ENCODE measurements around the gene HLTF.

The HLTF gene

DNA sequence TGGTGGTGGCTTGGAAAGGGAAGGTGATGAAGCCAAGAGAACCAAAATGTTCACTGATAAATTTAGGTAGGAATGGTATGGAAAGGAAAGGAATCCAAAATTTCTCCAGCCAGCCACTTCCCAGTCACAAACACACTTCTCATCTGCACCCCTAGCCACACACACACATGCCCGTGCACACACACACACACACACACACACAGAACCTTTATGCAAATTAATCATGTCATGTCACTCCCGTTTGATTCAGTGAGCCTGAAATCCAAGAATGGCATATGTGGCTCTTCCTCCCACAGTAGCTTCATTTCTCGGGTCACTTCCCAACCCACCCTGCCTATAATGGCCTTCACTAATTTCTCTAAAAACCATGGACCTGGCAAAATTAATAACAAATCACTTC lies 3.1 kb upstream of the HLTF start:
- no peak for DNase-seq (ENCODE audit: low read depth in 2 of 2)

DNA sequence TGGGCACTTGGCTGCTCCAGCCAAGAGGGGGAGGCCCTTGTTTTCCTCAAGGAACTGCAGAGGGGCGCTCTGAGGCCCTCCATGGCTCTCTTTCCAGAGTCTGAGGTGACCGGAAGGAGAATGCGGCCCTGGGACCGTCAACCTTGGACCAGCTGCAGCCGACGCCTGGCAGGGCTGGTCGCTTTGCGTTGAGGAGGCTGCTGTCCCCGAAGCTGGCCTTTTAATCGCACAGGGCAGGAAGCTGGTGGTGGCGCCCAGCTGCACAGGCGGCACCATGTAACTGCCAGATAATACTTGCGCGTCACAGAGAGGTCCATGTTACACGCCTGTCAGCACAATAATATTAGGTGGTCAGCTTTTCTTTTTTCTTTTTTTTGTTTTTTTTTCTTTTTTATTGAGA lies 875 bp upstream of the HLTF start:
- no peak for DNase-seq (ENCODE audit: low read depth in 2 of 2)

DNA sequence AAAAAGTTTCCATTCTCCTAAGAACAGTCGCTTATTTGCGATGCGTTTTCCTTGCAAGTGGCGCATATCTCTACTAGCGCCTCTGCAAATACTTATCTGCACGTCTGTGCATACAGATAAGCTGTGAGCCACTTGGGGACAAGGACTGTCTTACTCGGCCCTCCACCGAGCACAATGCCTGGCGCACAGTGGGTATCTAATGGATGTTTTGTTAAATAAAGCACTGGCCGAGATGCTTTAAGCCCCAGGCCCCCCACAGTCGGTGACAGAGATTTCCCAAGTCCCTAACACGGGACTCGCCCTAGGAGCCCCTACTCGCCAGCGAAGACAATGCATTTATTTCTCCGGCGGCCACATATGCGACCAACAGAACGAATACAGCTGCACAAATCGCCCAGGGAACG lies 503 bp downstream of the HLTF start:
- DNase-seq (ENCODE audit: low read depth in 2 of 2): no peak

DNA sequence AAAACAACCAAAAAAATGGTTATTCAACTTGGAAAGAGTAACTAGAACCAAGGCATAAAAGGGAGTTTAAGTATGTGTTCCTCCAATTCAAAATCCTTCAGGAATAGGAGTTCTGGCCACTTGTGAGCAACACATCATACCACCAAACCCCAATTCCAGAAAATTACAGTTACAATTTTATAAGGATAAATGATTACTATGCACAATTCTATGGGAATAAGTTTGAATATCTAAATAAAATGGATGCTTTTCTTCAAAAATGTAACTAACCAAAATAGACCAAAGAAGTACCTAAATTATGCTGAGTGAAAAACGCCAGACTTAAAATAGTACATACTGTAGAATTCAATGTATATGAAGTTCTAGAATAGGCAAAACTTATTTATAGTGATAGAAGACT lies 4.6 kb downstream of the HLTF start:
- no peak for DNase-seq (ENCODE audit: low read depth in 2 of 2)

DNA sequence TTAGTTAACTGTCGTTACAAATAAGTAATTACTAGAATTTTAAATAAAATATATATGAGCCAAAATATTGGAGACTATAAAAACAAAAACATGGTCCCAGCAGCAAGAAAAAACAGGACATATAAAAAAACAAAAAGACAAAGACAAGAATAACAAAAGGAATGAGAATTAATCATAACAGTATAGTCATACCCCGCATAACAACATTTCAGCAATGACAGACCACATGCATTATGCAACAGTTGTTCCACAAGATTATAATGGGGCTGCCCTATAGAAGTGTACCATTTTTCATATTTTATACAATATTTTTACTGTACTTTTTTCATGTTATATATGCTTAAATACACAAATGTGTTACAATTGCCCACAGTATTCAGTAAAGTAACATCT lies 5.6 kb downstream of the HLTF start:
- no peak for DNase-seq (ENCODE audit: low read depth in 2 of 2)

DNA sequence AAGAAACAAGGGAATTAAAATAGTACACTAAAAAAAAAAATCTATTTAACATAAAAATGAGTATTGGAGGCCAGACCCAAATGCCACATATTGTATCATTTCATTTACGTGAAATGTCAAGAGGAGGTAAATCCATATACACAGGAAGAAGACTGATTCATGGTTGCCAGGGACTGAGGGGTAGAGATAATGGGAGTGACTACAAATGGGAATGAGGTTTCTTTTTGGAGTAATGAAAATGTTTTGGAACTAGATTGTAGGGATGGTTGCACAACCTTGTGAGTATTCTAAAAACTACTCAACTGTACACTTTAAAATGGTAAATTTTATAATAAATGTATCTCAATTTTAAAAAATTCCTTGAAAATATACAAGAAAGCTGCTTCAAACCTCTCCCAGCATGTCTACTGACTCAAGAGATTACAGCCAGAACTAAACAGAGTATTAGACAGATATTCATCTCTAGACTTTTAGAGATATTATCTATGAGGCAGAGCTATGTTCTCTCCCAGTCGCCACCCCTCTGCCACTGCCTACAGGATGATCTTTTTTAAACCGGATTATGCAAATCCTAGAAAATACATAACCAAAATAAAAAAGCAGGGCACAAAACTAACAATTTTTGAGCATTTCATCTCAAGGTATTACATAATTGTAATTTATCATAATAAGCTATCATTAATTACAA lies 6.2 kb downstream of the HLTF start:
- DNase-seq (ENCODE audit: low read depth in 2 of 2): no peak

DNA sequence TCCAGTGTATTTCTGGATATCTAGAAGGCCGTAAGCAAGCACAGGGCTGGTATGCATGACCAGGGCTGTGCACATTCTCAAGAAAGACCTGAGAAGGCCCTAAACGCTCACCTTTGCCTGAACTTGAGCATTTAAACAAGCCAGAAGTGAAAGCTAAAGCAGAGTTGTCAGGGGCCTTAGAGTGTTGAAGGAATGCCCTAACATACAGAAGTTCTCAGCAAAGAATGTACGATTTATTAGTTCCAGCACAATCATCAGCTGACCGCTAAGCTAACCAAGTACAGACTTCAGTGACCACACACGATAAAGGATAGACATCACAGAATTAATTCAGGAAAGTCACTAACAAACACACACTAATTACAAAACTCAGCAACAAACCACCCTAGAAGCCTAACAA lies 8.7 kb downstream of the HLTF start:
- DNase-seq (ENCODE audit: low read depth in 2 of 2): no peak

DNA sequence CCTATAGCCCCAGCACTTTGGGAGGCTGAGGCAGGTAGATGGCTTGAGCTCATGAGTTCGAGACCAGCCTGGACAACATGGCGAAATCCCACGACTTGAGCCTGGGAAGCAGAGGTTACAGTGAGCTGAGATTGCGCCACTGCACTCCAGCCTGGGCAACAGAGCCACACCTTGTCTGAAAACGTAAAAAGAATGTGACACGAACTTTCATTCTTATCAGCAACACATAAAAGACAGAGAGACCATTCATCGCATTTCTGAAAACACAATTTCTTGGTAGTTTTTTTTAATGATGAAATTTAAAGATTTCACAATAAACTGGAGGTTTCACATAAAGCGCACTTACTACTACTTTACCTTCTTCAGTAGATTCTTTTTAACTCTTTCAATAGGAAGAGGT lies 18.4 kb downstream of the HLTF start:
- no peak for DNase-seq (ENCODE audit: low read depth in 2 of 2)

DNA sequence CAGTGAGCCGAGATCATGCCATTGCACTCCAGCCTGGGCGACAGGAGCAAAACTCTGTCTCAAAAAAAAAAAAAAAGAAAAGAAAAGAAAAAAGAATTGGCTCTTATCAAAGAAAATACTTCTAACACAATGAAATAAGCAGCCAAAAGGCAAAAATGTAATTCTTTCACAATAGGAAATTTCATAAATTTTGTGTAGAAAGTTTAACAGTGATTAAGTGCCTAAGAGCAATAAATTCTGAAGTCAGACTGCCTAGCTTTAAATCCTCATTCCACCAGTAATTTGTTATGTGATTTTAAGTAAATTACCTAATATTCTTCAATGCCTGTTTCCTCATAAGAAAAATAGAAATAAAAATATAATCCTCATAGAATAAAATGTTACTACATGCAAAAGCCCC lies 24.6 kb downstream of the HLTF start:
- DNase-seq (ENCODE audit: low read depth in 2 of 2): no peak

DNA sequence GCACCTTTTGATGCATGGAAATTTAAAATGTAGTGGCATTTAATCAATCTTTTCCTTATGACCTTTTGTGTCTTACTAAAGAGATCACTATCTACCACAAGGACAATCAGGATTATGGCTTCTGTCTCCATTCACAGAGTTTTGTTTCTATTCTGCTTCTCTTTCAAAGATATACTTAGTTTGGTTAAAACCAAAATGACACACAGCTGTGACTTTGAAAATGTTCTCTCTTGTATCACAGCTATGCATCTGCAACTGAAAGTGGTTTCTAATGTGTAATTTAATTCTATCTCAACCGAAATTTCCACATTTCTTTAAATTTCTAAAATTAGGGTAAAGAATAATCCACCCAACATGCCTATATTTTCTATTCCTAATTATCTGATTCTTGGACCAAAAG lies 27.7 kb downstream of the HLTF start:
- no peak for DNase-seq (ENCODE audit: low read depth in 2 of 2)

DNA sequence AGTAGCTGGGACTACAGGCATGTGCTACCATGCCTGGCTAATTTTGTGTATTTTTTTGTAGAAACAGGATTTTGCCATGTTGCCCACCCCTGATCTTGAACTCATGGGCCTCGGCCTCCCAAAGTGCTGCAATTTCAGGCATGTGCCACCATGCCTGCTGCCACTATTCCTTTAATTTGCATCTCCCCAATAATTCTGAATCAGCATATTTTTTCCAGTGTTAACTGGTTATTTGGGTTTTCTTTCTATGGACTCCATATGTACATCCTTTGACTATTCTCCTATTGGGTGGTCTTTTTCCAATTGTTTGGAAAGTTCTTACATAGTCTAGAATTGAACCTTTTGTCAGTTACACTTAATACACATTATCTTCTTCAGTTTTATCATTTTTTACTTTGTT lies 28.1 kb downstream of the HLTF start:
- no peak for DNase-seq (ENCODE audit: low read depth in 2 of 2)

DNA sequence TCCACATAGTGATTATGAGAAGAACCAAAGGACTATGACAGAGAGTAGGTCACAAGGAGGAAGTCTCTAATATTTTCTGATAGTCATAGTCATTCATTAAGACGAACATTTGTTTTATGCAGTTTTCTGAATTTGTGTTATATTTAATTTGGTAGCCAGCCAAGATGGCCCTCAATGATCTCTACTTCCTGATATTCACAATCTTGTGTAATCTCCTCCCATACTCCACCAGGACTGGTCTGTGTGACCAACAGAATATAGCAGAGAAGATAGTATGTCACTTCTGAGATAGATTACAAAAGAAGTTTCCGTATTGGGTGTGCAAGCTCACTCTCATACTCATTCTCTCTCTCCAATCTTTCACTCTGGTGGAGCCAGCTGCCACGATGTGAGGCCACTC lies 30.8 kb downstream of the HLTF start:
- DNase-seq (ENCODE audit: low read depth in 2 of 2): no peak

DNA sequence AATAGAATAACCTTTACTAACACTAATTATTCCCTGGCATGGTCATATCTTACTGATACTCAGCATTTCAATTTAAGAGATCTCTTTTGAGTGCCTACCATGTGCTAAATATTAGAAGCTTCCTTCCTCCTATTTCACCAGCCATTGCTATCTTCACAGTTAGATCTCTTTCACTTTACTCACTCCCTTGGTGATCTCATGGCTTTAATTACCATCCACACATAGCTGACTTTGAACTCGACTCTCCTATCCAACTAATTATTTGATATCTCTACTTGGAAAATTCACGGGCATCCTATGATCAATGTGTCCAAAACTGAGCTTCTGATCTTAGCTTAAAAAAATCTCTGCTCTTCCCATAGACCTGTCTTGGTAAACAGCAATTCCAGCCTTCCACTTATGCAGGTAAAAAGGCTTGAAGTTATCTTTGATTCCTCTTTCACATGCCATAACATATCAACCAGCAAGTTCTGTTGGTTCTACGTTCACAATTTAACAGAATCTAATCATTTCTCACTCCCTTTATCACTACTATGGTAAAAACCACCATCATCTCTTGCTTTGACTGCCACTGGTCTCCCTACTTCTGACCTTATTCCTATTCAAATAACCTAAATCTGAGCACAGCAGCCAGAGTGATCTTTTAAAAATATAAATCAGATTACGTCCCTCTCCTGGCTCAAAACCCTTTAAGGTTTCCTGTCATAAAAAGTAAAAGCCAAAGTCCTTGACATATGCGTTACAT lies 41.8 kb downstream of the HLTF start:
- DNase-seq (ENCODE audit: low read depth in 2 of 2): no peak

DNA sequence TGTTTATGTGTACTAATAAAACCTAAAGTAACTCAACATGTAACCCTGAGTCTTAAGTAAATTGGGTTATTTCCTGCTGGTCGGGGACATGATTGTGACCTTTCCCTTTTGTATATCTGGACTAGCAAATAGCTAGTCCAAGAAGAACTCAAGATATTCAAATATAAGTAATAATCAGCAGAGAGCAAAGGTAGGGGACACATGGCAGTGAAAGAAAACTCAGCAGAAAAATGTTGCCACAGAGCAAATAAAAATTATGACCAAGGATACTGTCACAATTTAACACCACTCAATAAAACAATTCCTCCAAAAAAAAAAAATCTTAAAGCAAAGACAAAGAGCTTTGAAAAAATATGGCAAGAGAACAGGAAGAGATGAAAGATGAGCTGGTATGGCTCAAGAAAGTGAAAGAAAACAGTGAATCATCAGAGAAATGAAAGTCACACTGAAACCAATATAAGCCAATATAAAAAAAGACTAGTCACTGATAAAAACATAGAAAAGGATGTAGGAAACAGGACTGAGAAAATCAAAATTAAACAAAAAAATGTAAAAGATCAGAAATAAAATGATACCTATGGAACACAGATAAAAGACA lies 43.4 kb downstream of the HLTF start:
- no peak for DNase-seq (ENCODE audit: low read depth in 2 of 2)

DNA sequence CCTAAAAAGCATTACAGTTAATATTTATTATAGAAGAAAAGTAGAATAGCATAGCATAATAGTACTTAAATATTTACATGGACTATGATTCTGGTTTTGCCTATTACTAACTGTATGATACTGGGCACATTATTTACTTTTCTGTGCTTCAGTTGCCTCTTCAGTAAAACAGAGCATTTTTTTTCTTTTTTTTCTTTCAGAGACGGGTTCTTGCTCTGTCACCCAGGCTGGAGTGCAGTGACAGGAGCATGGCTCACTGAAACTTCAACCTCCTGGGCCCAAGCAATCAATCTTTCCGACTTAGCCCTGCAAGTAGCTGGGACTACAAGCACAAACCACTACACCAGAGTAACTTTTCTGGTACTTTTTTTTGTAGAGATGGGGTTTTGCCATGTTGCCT lies 48.0 kb downstream of the HLTF start:
- DNase-seq (ENCODE audit: low read depth in 2 of 2): no peak

DNA sequence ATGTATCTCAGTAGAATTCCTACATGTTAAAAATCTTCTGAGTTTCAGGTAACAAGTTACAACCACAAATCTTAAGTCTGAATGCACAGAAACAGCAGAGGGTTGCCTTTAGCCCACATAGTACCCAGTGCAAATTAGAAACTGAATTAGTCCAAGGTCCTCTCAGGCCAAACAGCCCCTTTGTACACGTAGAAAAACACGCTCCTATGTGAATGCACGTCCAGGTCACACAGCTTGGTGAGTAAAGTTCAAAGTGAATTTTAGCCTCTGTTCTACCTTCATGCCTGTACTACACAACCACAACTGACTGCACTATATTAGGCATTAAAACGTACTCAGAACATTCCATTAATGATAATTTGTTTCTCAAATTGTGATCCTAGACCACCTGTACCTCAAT lies 48.6 kb downstream of the HLTF start:
- no peak for DNase-seq (ENCODE audit: low read depth in 2 of 2)

DNA sequence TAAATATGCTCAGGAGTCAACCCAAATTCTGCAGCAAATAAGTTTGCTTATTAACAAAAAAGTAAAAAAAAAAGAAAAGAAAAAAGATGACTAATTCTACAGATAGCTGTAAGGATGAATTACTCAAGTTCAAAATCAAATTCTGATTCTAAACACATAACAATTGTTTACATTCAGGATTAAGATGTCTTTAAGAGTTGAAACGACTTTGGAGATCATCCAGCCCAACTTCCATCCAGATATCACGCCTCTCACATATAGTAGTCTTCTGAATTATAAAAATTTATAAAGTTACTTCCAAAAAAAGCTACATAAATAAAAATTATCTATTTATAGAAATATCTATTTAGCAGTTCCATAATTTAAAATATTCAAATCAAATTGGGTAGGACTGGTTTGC lies 55.2 kb downstream of the HLTF start:
- no peak for DNase-seq (ENCODE audit: low read depth in 2 of 2)

DNA sequence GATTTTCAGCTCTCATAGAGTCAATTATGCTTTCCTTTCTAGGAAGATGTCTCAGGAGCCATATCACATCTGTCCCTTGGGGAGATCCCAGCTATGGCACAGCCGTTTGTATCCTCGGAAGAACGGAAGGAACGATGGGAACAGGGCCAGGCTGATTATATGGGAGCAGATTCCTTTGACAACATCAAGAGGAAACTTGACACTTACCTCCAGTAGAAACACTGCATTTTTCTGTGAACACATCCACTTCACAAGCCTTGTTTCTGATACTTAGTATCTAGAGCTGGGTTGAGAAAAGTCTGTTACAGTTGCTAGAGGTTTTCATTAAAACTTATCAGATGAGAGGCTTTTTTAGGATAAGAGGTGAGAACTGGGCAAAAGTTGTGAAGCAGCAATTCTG lies 59.6 kb downstream of the HLTF start:
- DNase-seq (ENCODE audit: low read depth in 2 of 2): no peak

DNA sequence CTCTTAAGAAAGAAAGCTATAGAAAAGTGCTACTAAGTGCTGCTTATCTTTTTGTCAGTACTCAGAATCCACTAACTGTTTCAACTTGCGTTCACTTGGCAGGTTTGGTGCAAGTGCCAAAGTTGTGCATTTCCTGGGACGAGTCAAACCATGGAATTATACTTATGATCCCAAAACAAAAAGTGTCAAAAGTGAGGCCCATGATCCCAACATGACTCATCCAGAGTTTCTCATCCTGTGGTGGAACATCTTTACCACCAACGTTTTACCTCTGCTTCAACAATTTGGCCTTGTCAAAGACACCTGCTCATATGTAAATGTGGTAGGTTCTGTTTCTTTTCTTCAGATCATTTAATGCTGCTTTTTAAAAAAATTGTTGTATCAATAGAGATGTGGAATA lies 62.4 kb downstream of the HLTF start:
- DNase-seq (ENCODE audit: low read depth in 2 of 2): no peak

DNA sequence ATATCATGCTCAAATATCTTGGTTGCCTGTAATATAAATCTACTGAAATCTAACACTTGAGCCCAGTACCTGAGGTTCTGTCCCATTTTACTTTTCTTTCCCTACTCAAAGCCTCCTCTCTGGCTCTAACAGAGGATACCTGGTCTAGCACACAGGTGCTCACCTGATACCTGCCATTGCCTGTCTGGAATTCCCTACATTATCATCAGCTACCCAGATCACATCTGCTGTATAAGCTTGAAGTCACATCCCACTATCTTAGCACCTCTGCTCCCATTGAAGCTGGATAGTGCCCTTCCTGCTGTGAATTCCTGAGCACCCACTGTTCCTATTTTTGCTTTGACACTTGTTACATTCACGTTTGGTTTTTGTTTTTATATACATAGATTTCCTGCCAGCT lies 64.5 kb downstream of the HLTF start:
- no peak for DNase-seq (ENCODE audit: low read depth in 2 of 2)

DNA sequence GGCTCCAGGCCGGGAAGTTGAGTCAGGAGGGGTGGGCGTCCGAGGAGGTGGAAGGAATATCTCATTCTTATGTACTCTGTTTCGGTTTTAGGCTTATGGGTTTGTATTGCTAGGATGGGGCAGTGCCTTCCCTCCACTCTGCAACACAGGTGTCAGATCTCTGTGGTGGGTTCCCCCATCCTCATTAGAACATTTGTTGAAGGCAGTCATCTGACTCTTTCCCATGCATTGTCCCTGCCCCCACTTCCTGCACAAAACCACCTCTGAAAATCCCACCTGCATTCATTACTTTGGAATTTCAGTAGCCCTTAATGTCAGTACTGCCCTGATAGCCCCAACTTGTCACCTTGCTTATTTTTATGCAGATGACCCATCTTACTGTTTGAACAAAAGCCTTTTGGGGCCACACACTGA lies 65.5 kb downstream of the HLTF start:
- no peak for DNase-seq (ENCODE audit: low read depth in 2 of 2)

DNA sequence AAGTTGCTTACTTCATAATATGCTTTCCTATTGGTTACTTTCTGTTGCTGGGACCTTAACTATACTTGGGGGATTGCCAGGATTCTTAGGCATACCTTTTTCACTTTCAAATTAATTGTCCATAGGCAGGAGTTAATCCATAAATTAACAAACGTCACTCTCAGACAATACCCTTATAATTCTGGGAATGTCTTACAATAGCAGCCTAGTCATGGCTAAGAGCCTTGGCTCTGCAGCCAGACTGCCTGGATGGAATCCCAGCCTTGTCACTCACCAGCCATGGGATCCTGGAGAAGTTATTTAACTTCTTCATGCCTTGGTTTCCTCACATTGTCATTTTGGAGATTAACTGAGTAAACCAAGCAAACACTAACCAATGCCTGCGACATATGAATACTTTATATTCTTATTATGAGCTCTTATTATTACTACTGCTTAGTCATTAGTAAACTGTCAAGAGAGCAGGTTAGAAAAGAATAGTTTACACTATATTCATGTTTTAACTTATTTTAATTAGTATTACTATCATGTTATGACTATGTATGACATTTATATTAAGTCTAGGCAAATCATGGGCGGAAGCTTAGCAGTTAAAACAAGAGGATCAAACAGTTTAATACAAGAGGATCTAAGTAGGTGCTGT lies 66.0 kb downstream of the HLTF start:
- no peak for DNase-seq (ENCODE audit: low read depth in 2 of 2)

DNA sequence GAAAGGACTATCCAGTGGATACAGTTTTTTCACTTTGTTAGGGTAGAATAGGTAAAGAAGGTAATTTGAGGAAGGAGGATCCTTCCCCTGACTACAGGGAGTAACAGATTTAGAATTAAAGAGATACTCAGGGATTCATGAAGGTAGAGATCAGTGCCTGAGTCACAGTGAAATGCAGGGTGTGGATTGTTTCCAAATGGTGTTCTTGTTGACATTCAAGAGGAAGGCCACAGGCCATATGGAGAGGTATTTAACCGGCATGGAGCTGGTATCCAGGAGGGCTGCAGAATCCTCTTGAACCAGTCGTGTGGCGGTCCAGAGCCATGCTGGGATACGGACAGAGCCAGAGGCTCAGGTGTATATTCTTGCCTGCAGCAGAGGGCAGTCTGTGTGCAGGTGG lies 66.8 kb downstream of the HLTF start:
- no peak for DNase-seq (ENCODE audit: low read depth in 2 of 2)

All from stimulated activated CD4-positive, alpha-beta T cell treated with anti-CD3 and anti-CD28 coated beads, Interleukin-1b, Interleukin-23, amount 100 ng/mL, for 4 hours (primary cell).